AG09309 (cell line): ENCODE results near the gene TEKTIP1.

Experiments used
- DNase-seq: peaks from one replicate; pipeline ENCODE4 v3.0.0-alpha.2; 2010; ENCODE audit warnings: low read depth
- H3K4me3 ChIP-seq: 2 replicates; pipeline ENCODE4 v1.5.1; 2011; ENCODE audit warnings: mild to moderate bottlenecking, low read depth, low read length, moderate library complexity; ENCODE audit not compliant: control insufficient read depth
- TF ChIP-seq, protein P1 (sequence below): IDR thresholded peaks from 2 replicates; pipeline ENCODE4 v1.5.1; 2011; ENCODE audit warnings: mild to moderate bottlenecking, low read depth, low read length, inconsistent platforms; ENCODE audit not compliant: insufficient read depth, control insufficient read depth; ENCODE audit errors: missing control alignments

TEKTIP1 gene

DNA sequence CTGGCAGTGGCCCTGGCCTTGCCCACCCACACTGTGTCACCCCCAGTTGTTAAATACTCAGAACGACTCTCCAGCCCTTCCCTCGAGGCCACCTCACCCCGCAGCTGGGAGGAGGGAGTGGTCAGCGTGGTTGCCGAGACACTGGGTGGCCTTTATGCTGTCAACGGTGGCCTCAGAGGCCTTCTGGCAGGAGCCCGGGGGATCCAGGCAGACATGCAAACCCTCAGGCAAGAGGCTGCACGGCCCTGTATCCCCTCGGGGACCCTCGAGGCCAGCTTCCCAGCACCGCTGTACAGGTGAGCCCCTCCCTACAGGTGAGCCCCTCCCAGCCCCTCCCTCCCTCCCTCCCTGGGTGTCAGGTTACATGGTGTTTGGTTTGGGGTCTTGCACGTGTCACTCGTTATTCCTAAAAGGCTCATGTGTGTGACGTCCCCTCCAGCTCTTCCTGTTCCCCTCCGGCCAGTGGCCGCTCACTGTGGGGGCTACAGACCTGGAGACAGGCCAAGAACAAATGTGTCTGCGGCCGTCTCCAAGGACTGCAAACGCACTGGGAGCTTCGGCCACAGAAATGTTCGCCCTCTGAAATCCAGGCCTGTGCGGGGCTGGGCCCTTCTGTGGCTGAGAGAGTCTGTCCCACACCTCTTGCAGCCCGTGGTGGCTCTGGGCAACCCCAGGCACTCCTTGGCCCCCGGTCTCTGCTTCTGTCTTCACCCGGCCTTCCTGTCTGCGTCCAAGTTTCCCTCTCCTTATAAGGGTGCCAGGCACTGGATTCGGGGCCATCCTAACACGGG lies at the start of gene TEKTIP1:
TEKTIP1 (plus strand) TSS at position 210 of the 791 bp plus-strand sequence; CDS start at position 214, 4 bp downstream.
- no peak for DNase-seq
- no peak within 1 kb of the TSS for H3K4me3 ChIP-seq
- TF ChIP-seq, protein P1, sequence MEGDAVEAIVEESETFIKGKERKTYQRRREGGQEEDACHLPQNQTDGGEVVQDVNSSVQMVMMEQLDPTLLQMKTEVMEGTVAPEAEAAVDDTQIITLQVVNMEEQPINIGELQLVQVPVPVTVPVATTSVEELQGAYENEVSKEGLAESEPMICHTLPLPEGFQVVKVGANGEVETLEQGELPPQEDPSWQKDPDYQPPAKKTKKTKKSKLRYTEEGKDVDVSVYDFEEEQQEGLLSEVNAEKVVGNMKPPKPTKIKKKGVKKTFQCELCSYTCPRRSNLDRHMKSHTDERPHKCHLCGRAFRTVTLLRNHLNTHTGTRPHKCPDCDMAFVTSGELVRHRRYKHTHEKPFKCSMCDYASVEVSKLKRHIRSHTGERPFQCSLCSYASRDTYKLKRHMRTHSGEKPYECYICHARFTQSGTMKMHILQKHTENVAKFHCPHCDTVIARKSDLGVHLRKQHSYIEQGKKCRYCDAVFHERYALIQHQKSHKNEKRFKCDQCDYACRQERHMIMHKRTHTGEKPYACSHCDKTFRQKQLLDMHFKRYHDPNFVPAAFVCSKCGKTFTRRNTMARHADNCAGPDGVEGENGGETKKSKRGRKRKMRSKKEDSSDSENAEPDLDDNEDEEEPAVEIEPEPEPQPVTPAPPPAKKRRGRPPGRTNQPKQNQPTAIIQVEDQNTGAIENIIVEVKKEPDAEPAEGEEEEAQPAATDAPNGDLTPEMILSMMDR, result no peak

DNA sequence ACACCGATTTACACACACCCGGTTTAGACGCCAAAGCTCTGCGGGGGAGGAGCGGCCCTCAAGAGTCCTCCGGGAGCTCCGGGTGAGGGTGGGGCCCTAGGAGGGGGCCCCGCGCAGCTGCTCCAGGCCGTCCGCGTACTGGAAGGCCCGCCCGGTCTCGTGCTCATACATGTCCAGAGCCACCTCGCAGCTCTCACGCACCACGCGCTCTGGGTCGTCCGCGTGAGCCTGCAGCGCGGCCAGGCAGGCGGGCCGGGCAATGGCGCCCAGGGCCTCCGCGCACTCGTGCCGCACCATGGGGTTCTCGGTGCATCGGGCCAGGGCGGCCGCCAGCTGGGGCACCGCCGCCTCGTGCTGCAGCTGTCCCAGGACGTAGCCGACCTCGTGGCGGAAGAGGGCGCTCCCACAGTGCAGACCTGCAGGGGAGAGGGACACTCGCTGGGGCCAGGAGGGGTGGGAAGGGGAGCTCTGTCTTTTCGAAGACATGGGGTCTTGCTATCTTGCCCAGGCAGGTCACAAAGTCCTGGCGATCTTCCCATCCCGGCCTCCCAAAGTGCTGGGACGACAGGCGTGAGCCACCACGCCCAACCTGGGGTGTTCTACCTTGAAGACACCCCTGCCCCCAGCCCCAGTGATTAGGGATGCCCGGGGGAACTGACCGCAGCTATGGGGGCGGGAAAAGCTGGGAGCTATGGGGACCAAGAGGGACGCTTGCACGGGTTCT lies 47.4 kb upstream of the TEKTIP1 start:
- no peak overlapping the region for H3K4me3 ChIP-seq
- DNase-seq, result no peak
- TF ChIP-seq, protein P1, result no peak

DNA sequence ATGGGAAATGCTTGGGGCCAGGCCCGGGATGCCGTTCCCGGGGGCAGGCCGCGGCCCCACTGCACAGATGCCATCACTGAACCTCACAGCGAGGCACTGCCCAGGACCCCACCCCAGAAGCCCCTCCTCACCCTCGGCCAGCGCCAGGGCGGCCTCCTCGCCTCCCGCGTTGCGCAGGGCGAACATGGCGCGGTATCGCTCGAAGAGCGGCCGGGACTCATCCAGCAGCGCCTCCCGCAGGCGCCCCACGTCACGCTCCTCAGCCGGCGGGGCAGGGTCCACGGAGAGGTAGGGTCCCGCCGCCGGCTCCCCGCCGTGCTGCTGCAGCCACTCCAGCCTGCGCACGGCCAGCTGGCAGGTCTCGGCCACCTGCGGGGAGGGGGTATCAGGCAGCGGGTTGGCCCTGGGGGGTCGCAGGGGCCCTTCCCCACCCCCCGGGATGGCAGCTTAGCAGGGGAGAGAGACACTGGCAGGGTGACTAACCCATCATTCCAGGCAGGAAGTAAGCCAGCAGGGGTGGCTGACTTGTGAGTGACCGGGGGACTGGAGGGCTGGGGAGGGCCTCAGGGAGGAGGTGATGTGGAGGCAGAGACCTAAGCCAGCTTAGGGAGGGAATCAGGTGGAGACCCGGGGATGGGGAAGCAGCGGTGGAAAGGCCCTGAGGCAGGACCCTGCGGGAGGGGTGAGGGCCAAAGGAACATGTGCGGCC lies 46.7 kb upstream of the TEKTIP1 start:
- TF ChIP-seq, protein P1, result no peak
- no peak overlapping the region for H3K4me3 ChIP-seq
- no peak for DNase-seq

DNA sequence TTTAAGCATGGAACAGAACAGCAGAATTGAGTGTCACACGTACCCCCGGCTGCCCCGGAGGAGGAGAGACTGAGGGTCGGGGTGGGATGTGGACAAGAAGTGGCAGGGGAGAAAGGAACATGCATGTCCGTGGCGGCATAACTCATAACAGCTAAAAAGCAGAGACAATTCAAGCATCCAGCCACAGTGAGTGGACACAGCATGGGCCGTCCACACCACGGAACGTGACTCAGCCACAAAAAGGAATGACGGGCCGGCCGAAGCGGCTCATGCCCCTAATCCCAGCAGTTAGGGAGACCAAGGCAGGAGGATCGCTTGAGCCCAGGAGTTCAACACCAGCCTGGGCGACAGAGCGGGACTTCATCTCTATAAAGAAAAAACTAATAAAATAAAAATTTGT lies 46.1 kb upstream of the TEKTIP1 start:
- TF ChIP-seq, protein P1, result no peak
- no peak for DNase-seq
- H3K4me3 ChIP-seq, result no peak overlapping the region

DNA sequence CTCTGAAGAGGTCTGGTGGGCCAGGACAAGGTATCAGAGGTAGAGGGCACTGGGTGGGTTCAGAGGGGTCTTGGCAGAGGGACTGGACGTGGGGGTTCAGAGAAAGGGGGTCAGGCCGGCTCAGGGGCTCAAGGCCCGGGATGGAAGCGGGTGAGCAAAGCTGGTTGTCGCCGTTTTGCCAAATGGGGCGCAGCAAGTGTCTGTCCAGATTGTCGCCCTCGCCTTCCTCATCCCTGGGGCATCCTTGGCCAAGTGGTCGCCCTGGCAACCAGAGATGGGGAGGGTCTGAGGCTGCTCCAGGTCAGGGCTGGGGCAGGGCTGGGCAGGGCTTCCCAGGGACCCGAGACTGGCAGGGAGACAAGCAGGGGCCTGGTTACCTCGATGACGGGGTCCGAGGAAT lies 45.3 kb upstream of the TEKTIP1 start:
- no peak overlapping the region for H3K4me3 ChIP-seq
- TF ChIP-seq, protein P1, result no peak
- no peak for DNase-seq

DNA sequence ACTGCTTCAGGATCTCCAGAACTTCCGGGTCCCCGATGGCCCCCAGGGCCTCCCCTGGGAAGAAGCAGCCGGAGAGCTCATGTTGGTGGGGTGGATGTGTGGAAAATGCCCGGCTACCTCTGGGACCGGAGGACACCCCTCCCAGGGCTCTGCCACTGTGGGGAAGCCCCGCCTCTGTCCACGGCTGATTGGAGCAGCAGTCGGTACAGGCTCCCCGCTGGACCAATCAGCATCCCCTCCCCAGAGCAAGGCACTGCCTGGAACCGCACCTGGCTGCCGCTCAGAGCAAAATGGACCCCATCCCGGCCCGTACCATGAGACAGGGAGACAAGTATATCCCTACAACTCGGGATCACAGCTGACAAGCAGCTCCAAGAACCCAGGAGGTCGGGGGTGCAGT lies 44.9 kb upstream of the TEKTIP1 start:
- no peak for DNase-seq
- no peak overlapping the region for H3K4me3 ChIP-seq
- TF ChIP-seq, protein P1, result no peak
